Fibroblast of skin of right biceps (primary cell): ENCODE data around the gene S100A4.

ENCODE experiments used
- DNase-seq: peaks from one replicate; pipeline ENCODE4 v3.0.0-alpha.2; 2013

The S100A4 gene

GRCh38 chr1:153546796-153547559 lies 1.4 kb upstream of the S100A4 start:
- no peak for DNase-seq

GRCh38 chr1:153546371-153546770 lies 765 bp upstream of the S100A4 start:
- no peak for DNase-seq

- no peak for DNase-seq
Measured at GRCh38 chr1:153544453-153545066, 1.0 kb downstream of the S100A4 start.

DNA sequence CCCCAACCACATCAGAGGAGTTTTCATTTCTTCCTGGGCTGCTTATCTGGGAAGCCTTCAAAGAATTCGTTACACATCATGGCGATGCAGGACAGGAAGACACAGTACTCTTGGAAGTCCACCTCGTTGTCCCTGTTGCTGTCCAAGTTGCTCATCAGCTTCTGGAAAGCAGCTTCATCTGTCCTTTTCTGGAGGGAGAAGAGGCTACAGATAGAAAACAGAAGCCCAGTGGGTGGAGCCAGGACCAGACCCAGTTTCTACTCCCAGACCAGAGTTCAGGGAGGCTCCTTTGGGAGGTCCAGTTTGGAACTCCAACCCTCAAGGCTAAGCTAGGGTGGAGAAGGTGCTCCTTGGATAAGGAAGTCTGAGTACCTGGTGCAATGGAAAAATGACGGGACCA lies 1.9 kb downstream of the S100A4 start:
- no peak for DNase-seq

- no peak for DNase-seq
Measured at GRCh38 chr1:153542956-153543711, 2.5 kb downstream of the S100A4 start.

- no peak for DNase-seq
Measured at GRCh38 chr1:153541641-153542590, 3.7 kb downstream of the S100A4 start.

GRCh38 chr1:153540394-153541361 lies 4.9 kb downstream of the S100A4 start, which contains the start of gene S100A5:
Gene S100A5, minus strand, starts transcription at chr1:153540934. Its CDS starts 743 bp downstream, at chr1:153540191.
- peak; percentile 69 for DNase-seq

- no peak for DNase-seq
Measured at GRCh38 chr1:153539395-153540093, 6.1 kb downstream of the S100A4 start.

DNA sequence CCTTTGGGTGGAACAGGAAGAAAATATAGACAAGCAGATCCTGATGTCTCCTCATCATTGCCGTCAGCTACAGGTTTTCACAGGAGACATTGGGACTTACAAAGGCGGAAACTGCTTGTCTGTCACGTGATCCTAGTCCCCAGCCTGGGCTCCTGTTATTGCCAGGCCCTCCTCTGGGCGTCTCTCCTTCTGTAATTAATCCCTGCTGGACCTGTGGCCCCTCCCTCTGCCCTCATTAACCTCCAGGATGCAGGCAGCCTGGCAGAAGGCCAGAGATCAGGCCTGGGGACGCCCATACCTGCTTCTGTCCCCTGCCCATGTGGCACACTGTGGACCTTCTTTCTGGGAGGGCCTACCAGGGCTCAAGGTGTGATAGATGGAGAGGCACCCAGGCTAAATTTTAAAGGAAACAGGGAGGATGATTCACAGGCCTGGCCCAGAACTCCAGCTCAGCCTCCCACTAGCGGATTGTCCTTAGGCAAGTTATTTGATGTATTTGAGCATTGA lies 7.2 kb downstream of the S100A4 start:
- DNase-seq = peak; percentile 43

- DNase-seq = no peak
Measured at GRCh38 chr1:153537376-153537730, 8.3 kb downstream of the S100A4 start.

- DNase-seq = no peak
Measured at GRCh38 chr1:153536671-153537375, 8.8 kb downstream of the S100A4 start.

GRCh38 chr1:153536012-153536670 lies 9.5 kb downstream of the S100A4 start:
- peak; percentile 91 for DNase-seq

DNA sequence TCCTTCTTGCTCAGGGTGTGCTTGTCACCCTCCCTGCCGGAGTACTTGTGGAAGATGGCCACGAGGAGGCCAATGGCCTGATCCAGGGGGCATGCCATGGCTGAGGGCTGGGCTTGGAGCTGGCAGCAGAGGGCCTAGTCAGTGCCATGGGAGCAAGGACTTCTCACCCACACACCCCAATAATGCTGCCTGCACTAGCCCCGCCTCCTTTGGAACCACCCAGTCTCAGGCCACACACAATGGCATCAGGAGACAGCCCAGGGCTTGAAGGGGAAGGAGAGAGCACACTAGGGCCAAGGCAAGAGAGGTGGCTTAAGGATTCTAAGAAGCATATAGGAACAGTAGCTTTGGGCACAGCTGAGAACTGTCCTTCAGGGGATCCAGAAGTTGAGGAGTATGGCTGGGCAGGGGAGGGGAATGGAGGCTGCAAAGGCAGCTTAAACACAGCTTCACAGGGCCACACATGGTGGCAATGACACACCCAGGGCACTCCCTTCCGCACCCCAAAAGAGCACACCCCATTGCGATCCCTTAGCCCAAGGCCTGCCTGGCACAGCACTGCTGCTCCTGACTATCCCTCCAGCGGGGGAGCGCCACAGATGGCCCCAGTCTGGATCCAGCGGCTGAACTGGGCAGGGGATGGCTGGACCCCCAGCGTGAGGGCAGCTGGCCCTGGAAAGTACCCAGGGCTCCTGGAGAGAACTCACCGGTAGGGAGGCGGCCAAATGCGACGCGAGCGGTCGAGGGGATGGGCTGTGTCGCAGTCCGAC lies 10.2 kb downstream of the S100A4 start, which contains the start of gene S100A6:
TSS of gene S100A6 (minus strand) at position 750 of the 770 bp plus-strand sequence. CDS start at position 98, 652 bp downstream.
- DNase-seq = peak; percentile 37

GRCh38 chr1:153534925-153535241 lies 10.7 kb downstream of the S100A4 start:
- no peak for DNase-seq

DNA sequence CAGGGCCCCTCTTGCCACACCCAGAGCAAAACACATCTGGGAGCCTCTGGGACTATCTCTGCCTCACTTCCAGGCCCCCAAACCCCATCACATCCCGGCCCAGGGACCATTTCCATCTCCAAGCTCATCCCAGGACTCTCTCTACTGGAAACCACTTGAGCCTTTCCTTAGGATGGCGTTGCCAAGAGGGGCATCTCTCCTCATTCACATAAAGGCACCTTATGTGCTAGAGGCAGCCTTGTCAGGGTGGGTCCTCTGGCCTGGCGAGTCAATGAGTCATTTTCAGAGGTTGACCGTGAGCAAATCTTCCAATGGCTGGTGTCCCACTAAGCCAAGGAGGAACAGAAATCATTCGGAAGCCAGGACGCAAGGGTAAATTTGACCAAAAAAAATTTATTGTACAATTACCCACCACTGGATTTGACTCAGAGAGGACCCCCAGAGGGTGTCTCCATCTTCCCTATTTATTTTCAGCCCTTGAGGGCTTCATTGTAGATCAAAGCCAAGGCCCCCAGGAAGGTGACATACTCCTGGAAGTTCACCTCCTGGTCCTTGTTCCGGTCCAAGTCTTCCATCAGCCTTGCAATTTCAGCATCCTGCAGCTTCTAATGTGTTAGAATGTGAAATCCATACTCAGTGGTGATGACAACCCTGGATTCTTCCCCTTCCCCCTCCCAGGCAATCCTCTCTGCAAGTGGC lies 11.2 kb downstream of the S100A4 start:
- DNase-seq = peak; percentile 52

DNA sequence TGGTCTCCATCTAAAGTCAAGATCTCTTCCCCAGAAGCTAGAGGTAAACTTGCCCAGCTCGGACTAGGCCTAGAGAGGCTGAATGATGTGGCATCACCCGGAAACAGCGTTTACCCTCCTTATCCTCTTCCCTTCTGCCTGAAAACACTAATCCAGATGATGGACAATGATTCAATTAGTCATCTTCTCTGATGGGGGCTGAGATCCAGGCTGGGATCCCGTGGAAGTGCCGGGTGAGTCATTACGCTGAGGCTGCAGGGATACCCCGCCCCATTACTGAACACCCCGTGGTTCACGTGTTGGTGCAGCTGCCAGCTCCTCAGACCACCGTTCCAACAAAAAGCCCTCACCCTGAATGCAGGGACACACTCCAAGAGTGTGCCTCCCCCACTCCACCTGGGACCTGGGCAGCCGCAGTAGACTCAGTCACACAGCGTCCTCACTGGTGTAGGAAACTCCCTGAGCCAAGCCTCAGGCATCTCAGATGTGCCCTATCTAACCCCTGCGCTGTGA lies 11.9 kb downstream of the S100A4 start:
- DNase-seq = peak; percentile 96

GRCh38 chr1:153532769-153533599 lies 12.6 kb downstream of the S100A4 start:
- peak; percentile 90 for DNase-seq
